ENCODE results near the gene PROM1.

PROM1 gene

DNA sequence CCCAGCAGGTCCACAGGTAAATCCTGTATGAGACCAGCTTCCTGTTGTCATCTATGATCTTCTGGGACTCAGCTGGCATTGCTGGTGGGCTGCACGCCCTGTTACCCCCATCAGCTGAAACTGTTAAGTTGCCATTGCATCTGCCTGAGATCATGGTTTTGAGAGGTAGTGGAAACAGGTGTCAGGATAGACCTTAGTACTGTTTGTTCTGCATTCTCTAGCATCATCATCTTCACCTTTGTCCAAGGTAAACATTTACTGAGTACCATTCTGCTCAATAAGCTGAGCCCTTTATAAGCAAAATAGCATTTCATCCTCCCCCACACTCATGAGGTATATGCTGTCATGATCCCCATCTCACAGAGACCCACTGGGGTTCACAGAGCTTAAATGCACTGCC is 42.9 kb upstream of the PROM1 start:
- H3K4me3 ChIP-seq (ENCODE audit: low read depth, low read length) = no peak overlapping the region
- H2AK5ac ChIP-seq (ENCODE audit: low read length) = no peak overlapping the region
- no peaks in the 10 kb centered on the region for H3K27me3 ChIP-seq (ENCODE audit: insufficient read depth, low read length)
- no peak overlapping the region for H4K91ac ChIP-seq (ENCODE audit: low read depth, low read length)
- no peak overlapping the region for H2BK5ac ChIP-seq (ENCODE audit: low read depth, low read length, poor library complexity)
- DNase-seq = no peak
- no peaks in the 10 kb centered on the region for H3K36me3 ChIP-seq (ENCODE audit: control insufficient read depth in 1 of 2, insufficient read depth in 2 of 2, low read length in 2 of 2)
- no peak overlapping the region for H3K4me2 ChIP-seq (ENCODE audit: low read length)
- no peak overlapping the region for H3K9ac ChIP-seq (ENCODE audit: low read length)
- no peak overlapping the region for H2BK120ac ChIP-seq (ENCODE audit: insufficient read depth, low read length, poor library complexity)
- no CpG with 5 or more reads among the region's 1 CpG for WGBS (ENCODE audit: extremely low coverage, insufficient coverage, insufficient read length)
- H3K4ac ChIP-seq (ENCODE audit: low read depth, low read length) = no peak overlapping the region
- no peak overlapping the region for H2AFZ ChIP-seq (ENCODE audit: insufficient read depth, low read length, poor library complexity)
- H3K4me1 ChIP-seq (ENCODE audit: control insufficient read depth in 1 of 2, insufficient read depth in 2 of 2, low read length in 2 of 2) = peaks cover 0 to 4% of the 10 kb centered on the region in 2 experiments
- H3K27ac ChIP-seq (ENCODE audit: low read depth, low read length) = no peak overlapping the region
- H4K8ac ChIP-seq (ENCODE audit: low read depth, low read length) = no peak overlapping the region
- H3K9me3 ChIP-seq (ENCODE audit: insufficient read depth, low read depth, low read length) = no peaks in the 10 kb centered on the region
- no peak overlapping the region for H3K14ac ChIP-seq (ENCODE audit: low read length)
- H3K79me2 ChIP-seq (ENCODE audit: control insufficient read depth, insufficient read depth, low read length, poor library complexity) = no peaks in the 10 kb centered on the region
- H3K79me1 ChIP-seq (ENCODE audit: low read length) = peaks cover 1% of the 10 kb centered on the region
- H4K12ac ChIP-seq (ENCODE audit: low read depth, low read length) = no peak overlapping the region
- H3K23ac ChIP-seq (ENCODE audit: low read length) = no peak overlapping the region
- H2BK12ac ChIP-seq (ENCODE audit: low read length) = no peak overlapping the region
- no peak overlapping the region for H3K18ac ChIP-seq (ENCODE audit: low read length)

DNA sequence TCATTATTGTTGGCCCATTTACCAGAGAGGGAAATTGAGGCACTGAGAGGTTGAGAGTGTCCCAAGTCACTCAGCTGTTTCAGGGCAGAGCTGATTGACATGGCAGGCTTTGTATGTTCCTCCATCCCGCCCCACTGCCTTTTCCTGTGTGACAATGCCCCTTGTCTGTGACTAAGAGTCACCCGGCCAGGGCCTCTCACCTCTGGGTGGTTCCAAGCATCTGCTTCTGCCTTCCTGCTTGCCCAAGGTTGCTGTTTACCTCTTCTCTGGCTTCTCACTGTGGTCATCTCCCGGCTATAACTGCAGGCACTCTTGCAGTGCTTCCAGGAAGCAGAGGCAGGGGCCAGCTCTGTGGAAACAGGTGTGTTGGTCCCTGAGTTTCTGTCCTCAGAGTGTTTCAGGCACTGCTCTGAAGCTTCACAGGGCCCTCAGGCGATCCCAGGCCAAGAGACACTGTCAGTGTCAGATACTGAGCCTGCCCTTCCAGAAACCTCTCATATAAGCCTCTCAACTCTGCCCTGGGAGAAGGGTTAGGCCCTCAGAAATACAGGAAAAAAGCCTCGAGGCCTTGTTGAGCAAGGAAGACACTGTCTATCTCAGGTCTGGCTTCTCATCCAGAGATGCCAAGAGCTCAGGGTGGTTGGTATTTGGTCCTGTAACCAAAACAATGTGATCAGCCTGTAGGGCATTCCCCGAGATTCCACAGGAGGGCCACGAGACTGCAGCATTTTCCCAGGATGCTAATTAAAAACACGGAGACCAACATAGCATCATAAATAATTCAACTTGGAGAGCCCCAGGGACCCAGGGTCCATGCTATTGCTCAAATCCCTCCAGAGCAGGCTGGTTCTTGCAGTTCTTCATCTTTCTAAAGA is 42.0 kb upstream of the PROM1 start:
- Histone ChIP-seq H3K23ac (ENCODE audit: low read length) (no peak overlapping the region), H4K91ac (ENCODE audit: low read depth, low read length) (no peak overlapping the region), H3K36me3 (ENCODE audit: control insufficient read depth in 1 of 2, insufficient read depth in 2 of 2, low read length in 2 of 2) (no peaks in the 10 kb centered on the region), H2BK12ac (ENCODE audit: low read length) (no peak overlapping the region), H3K9me3 (ENCODE audit: insufficient read depth, low read depth, low read length) (no peaks in the 10 kb centered on the region), H3K27me3 (ENCODE audit: insufficient read depth, low read length) (no peaks in the 10 kb centered on the region), H3K79me2 (ENCODE audit: control insufficient read depth, insufficient read depth, low read length, poor library complexity) (no peaks in the 10 kb centered on the region), H3K27ac (ENCODE audit: low read depth, low read length) (peak overlapping the region; percentile 19), H3K4ac (ENCODE audit: low read depth, low read length) (no peak overlapping the region), H3K4me2 (ENCODE audit: low read length) (no peak overlapping the region), H3K9ac (ENCODE audit: low read length) (no peak overlapping the region), H3K4me1 (ENCODE audit: control insufficient read depth in 1 of 2, insufficient read depth in 2 of 2, low read length in 2 of 2) (peaks cover 0 to 4% of the 10 kb centered on the region in 2 experiments), H2BK120ac (ENCODE audit: insufficient read depth, low read length, poor library complexity) (no peak overlapping the region), H2AK5ac (ENCODE audit: low read length) (no peak overlapping the region), H3K14ac (ENCODE audit: low read length) (no peak overlapping the region), H2BK5ac (ENCODE audit: low read depth, low read length, poor library complexity) (no peak overlapping the region), H2AFZ (ENCODE audit: insufficient read depth, low read length, poor library complexity) (no peak overlapping the region), H4K8ac (ENCODE audit: low read depth, low read length) (no peak overlapping the region), H3K4me3 (ENCODE audit: low read depth, low read length) (no peak overlapping the region), H4K12ac (ENCODE audit: low read depth, low read length) (no peak overlapping the region), H3K79me1 (ENCODE audit: low read length) (peaks cover 1% of the 10 kb centered on the region), H3K18ac (ENCODE audit: low read length) (no peak overlapping the region)
- DNase-seq = peak; percentile 63 to 68
- WGBS (ENCODE audit: extremely low coverage, insufficient coverage, insufficient read length) = no CpG with 5 or more reads among the region's 8 CpGs

DNA sequence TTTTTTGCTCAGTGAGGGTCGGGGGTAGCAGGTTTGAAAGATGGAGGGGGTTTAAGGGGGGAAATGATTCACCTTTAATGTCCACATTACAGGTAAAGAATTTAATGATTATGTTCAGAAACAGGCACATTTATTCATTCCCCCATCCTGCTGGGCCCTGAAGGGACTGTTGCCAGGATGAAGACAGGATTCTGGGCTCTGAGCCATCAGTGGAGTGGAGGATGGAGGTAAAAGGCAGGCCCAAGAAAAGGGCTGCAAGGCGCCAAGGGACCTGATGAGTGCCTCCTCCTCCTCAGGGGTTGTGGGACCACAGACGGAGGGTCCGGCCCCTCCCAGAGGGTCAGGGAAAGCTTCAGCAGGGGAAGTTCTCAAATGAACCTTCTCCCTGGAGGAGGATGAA is 40.4 kb upstream of the PROM1 start:
- Histone ChIP-seq H3K23ac (ENCODE audit: low read length) (no peak overlapping the region), H2BK5ac (ENCODE audit: low read depth, low read length, poor library complexity) (no peak overlapping the region), H4K91ac (ENCODE audit: low read depth, low read length) (no peak overlapping the region), H3K79me1 (ENCODE audit: low read length) (peaks cover 1% of the 10 kb centered on the region), H3K27ac (ENCODE audit: low read depth, low read length) (no peak overlapping the region), H2AK5ac (ENCODE audit: low read length) (no peak overlapping the region), H3K4me2 (ENCODE audit: low read length) (no peak overlapping the region), H3K18ac (ENCODE audit: low read length) (no peak overlapping the region), H3K36me3 (ENCODE audit: control insufficient read depth in 1 of 2, insufficient read depth in 2 of 2, low read length in 2 of 2) (no peaks in the 10 kb centered on the region), H2AFZ (ENCODE audit: insufficient read depth, low read length, poor library complexity) (no peak overlapping the region), H3K4me3 (ENCODE audit: low read depth, low read length) (no peak overlapping the region), H2BK12ac (ENCODE audit: low read length) (no peak overlapping the region), H3K14ac (ENCODE audit: low read length) (no peak overlapping the region), H3K4me1 (ENCODE audit: control insufficient read depth in 1 of 2, insufficient read depth in 2 of 2, low read length in 2 of 2) (peaks cover 0 to 4% of the 10 kb centered on the region in 2 experiments), H4K12ac (ENCODE audit: low read depth, low read length) (no peak overlapping the region), H3K27me3 (ENCODE audit: insufficient read depth, low read length) (no peaks in the 10 kb centered on the region), H3K79me2 (ENCODE audit: control insufficient read depth, insufficient read depth, low read length, poor library complexity) (no peaks in the 10 kb centered on the region), H3K4ac (ENCODE audit: low read depth, low read length) (no peak overlapping the region), H2BK120ac (ENCODE audit: insufficient read depth, low read length, poor library complexity) (no peak overlapping the region), H3K9me3 (ENCODE audit: insufficient read depth, low read depth, low read length) (no peaks in the 10 kb centered on the region), H3K9ac (ENCODE audit: low read length) (no peak overlapping the region), H4K8ac (ENCODE audit: low read depth, low read length) (no peak overlapping the region)
- no CpG with 5 or more reads among the region's 4 CpGs for WGBS (ENCODE audit: extremely low coverage, insufficient coverage, insufficient read length)
- DNase-seq = no peak

DNA sequence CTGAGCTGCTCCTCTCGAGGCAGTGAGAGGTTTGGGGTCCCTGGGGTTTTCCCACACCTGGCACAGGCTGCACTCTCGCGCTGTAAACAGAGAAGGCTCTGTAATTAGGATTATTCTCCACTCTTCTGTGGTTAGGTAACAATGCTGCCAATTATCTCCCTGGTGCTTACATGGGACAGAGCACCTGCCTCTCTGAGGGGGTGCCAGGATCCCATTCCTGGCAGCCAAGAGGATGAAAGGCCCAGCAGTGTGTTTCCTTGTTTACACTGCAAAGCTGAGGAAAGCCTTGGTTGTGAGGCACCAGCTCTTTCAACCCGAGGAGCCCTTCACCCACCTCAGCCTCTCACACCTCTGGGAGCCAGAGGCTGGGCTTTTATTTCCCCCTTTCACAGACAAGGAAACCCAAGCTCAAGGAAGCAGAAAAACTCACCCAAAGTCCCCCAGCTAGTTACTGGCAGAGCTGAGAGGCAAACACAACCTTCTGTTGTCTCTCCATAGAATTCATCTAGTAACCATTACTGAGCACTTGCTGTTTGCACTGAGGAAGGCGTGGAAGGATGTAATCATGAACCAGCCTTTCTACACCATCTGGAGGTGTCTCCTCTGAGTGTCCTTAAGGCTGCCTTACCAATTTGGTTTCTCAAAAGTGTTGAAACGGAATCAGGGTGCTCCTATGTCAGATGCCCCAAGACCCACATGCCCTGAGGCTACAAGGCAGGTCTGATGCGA is 39.7 kb upstream of the PROM1 start:
- Histone ChIP-seq H4K12ac (ENCODE audit: low read depth, low read length) (no peak overlapping the region), H2AK5ac (ENCODE audit: low read length) (no peak overlapping the region), H2AFZ (ENCODE audit: insufficient read depth, low read length, poor library complexity) (no peak overlapping the region), H3K4me1 (ENCODE audit: control insufficient read depth in 1 of 2, insufficient read depth in 2 of 2, low read length in 2 of 2) (peaks cover 0 to 4% of the 10 kb centered on the region in 2 experiments), H4K8ac (ENCODE audit: low read depth, low read length) (no peak overlapping the region), H3K4me2 (ENCODE audit: low read length) (no peak overlapping the region), H3K27me3 (ENCODE audit: insufficient read depth, low read length) (no peaks in the 10 kb centered on the region), H3K79me1 (ENCODE audit: low read length) (peaks cover 1% of the 10 kb centered on the region), H2BK5ac (ENCODE audit: low read depth, low read length, poor library complexity) (no peak overlapping the region), H2BK120ac (ENCODE audit: insufficient read depth, low read length, poor library complexity) (no peak overlapping the region), H3K4ac (ENCODE audit: low read depth, low read length) (no peak overlapping the region), H3K4me3 (ENCODE audit: low read depth, low read length) (no peak overlapping the region), H3K9ac (ENCODE audit: low read length) (no peak overlapping the region), H3K9me3 (ENCODE audit: insufficient read depth, low read depth, low read length) (no peaks in the 10 kb centered on the region), H3K23ac (ENCODE audit: low read length) (no peak overlapping the region), H4K91ac (ENCODE audit: low read depth, low read length) (no peak overlapping the region), H3K27ac (ENCODE audit: low read depth, low read length) (no peak overlapping the region), H2BK12ac (ENCODE audit: low read length) (no peak overlapping the region), H3K36me3 (ENCODE audit: control insufficient read depth in 1 of 2, insufficient read depth in 2 of 2, low read length in 2 of 2) (no peaks in the 10 kb centered on the region), H3K14ac (ENCODE audit: low read length) (no peak overlapping the region), H3K79me2 (ENCODE audit: control insufficient read depth, insufficient read depth, low read length, poor library complexity) (no peaks in the 10 kb centered on the region), H3K18ac (ENCODE audit: low read length) (no peak overlapping the region)
- WGBS (ENCODE audit: extremely low coverage, insufficient coverage, insufficient read length) = no CpG with 5 or more reads among the region's 7 CpGs
- DNase-seq = no peak

Measured in trophoblast cell (in vitro differentiated cells and primary cell).